DND-41 (cell line): ENCODE data around the gene PFDN1.

ENCODE experiments used
- ATAC-seq: fragments of 200-7000 bp; cut with Tn5 transposase; 3 replicates; pipeline ENCODE4 v1.9.1; 2021; ENCODE audit warnings: low read depth; ENCODE audit not compliant: insufficient read depth
- DNase-seq: peaks from one replicate; pipeline ENCODE4 v3.0.0-alpha.2; 2020
- H2AFZ ChIP-seq: 2 replicates; pipeline ENCODE4 v1.6.0; 2012; ENCODE audit warnings: low read depth, low read length
- H3K27ac ChIP-seq: 2 replicates; pipeline ENCODE4 v1.5.1; 2012; ENCODE audit warnings: low read length, inconsistent platforms
- H3K27me3 ChIP-seq: fragments of 200-600 bp; sonication (generic); 2 replicates; pipeline ENCODE4 v1.6.0; 2012; ENCODE audit warnings: low read length, mild to moderate bottlenecking, inconsistent platforms; ENCODE audit not compliant: insufficient read depth, poor library complexity
- H3K36me3 ChIP-seq: 2 replicates; pipeline ENCODE4 v1.5.1; 2012; ENCODE audit warnings: low read length, inconsistent platforms; ENCODE audit not compliant: insufficient read depth
- H3K4me1 ChIP-seq: 2 replicates; pipeline ENCODE4 v1.5.1; 2012; ENCODE audit warnings: mild to moderate bottlenecking, low read length; ENCODE audit not compliant: insufficient read depth
- H3K4me2 ChIP-seq: 2 replicates; pipeline ENCODE4 v1.6.0; 2012; ENCODE audit warnings: mild to moderate bottlenecking, moderate library complexity, low read length, inconsistent platforms; ENCODE audit not compliant: insufficient read depth
- H3K4me3 ChIP-seq, 2 experiments: fragments of 200-600 bp in 1 of 2; shearing (Covaris generic) in 1 of 2; 2 replicates each; pipeline ENCODE4 v1.5.1; 2012 to 2016; ENCODE audit warnings: inconsistent platforms in 2 of 2, low read length in 2 of 2, mild to moderate bottlenecking in 2 of 2, low read depth in 1 of 2, moderate library complexity in 1 of 2
- H3K79me2 ChIP-seq: 2 replicates; pipeline ENCODE4 v1.6.0; 2012; ENCODE audit warnings: low read length, inconsistent platforms; ENCODE audit not compliant: insufficient read depth
- H3K9ac ChIP-seq: 2 replicates; pipeline ENCODE4 v1.6.0; 2012; ENCODE audit warnings: low read depth, mild to moderate bottlenecking, inconsistent platforms, low read length, moderate library complexity
- H3K9me3 ChIP-seq: 2 replicates; pipeline ENCODE4 v1.5.1; 2012; ENCODE audit warnings: low read length, moderate library complexity, mild to moderate bottlenecking, inconsistent platforms; ENCODE audit not compliant: insufficient read depth, severe bottlenecking
- H4K20me1 ChIP-seq: 2 replicates; pipeline ENCODE4 v1.6.0; 2012; ENCODE audit warnings: low read length; ENCODE audit not compliant: insufficient read depth
- CTCF ChIP-seq: IDR thresholded peaks from 2 replicates; pipeline ENCODE4 v1.5.1; 2012; ENCODE audit warnings: borderline replicate concordance, low read length, moderate library complexity, mild to moderate bottlenecking; ENCODE audit not compliant: poor library complexity, severe bottlenecking; ENCODE audit errors: extremely low read depth
- EZH2 ChIP-seq: IDR thresholded peaks from 3 replicates; pipeline ENCODE4 v1.6.1; 2012; ENCODE audit warnings: borderline replicate concordance, low read depth, mild to moderate bottlenecking, moderate library complexity, low read length, inconsistent platforms; ENCODE audit not compliant: severe bottlenecking

Gene PFDN1

GRCh38 chr5:140255460-140256157 is 47.3 kb downstream of the PFDN1 start:
- Histone ChIP-seq H3K4me2 (no peak overlapping the region), H3K36me3 (peaks cover 23% of the 10 kb centered on the region), H3K4me3 (no peak overlapping the region), H3K9me3 (no peaks in the 10 kb centered on the region), H3K9ac (no peak overlapping the region), H3K27ac (no peak overlapping the region), H2AFZ (no peak overlapping the region), H3K4me1 (peaks cover 11% of the 10 kb centered on the region; the same call in 1 of the 2 replicates), H3K27me3 (no peaks in the 10 kb centered on the region), H3K79me2 (peaks cover 68% of the 10 kb centered on the region), H4K20me1 (peaks cover 41% of the 10 kb centered on the region)
- DNase-seq (no peak), ATAC-seq (no peak)
- TF ChIP-seq CTCF = no peak
- no peak for TF ChIP-seq EZH2

DNA sequence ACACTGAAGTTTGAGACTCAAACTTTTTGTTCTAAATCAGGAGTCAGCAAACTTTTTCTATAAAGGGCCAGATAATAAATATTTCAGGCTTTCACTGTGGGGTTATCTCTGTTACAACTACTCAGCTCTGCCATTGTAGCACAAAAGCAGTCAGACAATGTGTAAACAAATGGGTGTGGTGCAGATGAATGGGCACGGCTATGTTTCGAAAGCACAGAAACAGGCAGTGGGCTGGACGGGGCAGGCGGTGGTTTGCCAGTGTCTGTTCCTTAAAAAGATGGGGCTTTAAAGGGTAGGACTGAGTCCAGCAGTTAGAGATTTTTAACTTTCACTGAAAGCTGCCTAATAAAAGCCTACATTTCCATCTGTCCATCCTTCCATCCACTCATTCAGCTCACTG is 48.9 kb downstream of the PFDN1 start:
- H3K4me3 ChIP-seq = no peak overlapping the region
- ATAC-seq = no peak
- peaks cover 47% of the 10 kb centered on the region for H4K20me1 ChIP-seq
- no peak overlapping the region for H3K9ac ChIP-seq
- peaks cover 11% of the 10 kb centered on the region; the same call in 1 of the 2 replicates for H3K4me1 ChIP-seq
- peaks cover 66% of the 10 kb centered on the region for H3K79me2 ChIP-seq
- H3K27me3 ChIP-seq = no peaks in the 10 kb centered on the region
- DNase-seq = no peak
- H2AFZ ChIP-seq = no peak overlapping the region
- H3K9me3 ChIP-seq = no peaks in the 10 kb centered on the region
- H3K36me3 ChIP-seq = peaks cover 25% of the 10 kb centered on the region
- no peak overlapping the region for H3K4me2 ChIP-seq
- TF ChIP-seq CTCF = no peak
- no peak for TF ChIP-seq EZH2
- H3K27ac ChIP-seq = no peak overlapping the region

- peaks cover 18% of the 10 kb centered on the region for H3K36me3 ChIP-seq
- H3K27ac ChIP-seq = no peak overlapping the region
- DNase-seq (no peak), ATAC-seq (no peak)
- no peak overlapping the region for H3K4me2 ChIP-seq
- no peaks in the 10 kb centered on the region for H3K27me3 ChIP-seq
- no peak overlapping the region for H2AFZ ChIP-seq
- no peak for TF ChIP-seq EZH2
- TF ChIP-seq CTCF = no peak
- H3K4me1 ChIP-seq = peaks cover 11% of the 10 kb centered on the region; the same call in 1 of the 2 replicates
- H3K79me2 ChIP-seq = peaks cover 59% of the 10 kb centered on the region
- no peaks in the 10 kb centered on the region for H3K9me3 ChIP-seq
- no peak overlapping the region for H3K4me3 ChIP-seq
- H3K9ac ChIP-seq = no peak overlapping the region; the same call in 1 of the 2 replicates
- peaks cover 43% of the 10 kb centered on the region for H4K20me1 ChIP-seq
Observed at GRCh38 chr5:140252470-140253126, 50.3 kb downstream of the PFDN1 start.
